CD14-positive monocyte (primary cell): ENCODE data around the gene CHRNB4. TPM values are rescaled to one million over a fixed set of nuclear protein-coding genes. Genes with fewer than 3 reads are reported as not detected.

Experiments
- DNase-seq, 3 donors: peaks; one replicate each; pipeline ENCODE4 v3.0.0-alpha.2; 2011 to 2022
- H2AFZ ChIP-seq: 2 replicates; pipeline ENCODE4 v1.6.0; 2012; ENCODE audit warnings: mild to moderate bottlenecking, low read depth, low read length, inconsistent platforms; ENCODE audit not compliant: insufficient read depth, poor library complexity, severe bottlenecking
- H3K27ac ChIP-seq, 2 donors: 1 replicate in 1 of 2; 2 replicates in 1 of 2; pipeline ENCODE4 v1.5.1; 2012 to 2013; ENCODE audit warnings: low read length in 2 of 2, control low read depth in 1 of 2, inconsistent platforms in 1 of 2, low read depth in 1 of 2, mild to moderate bottlenecking in 1 of 2
- H3K27me3 ChIP-seq, 2 donors: one replicate each; pipeline versions ENCODE4 v1.6.0 to v1.6.1; 2011 to 2013; ENCODE audit warnings: low read length in 2 of 2; ENCODE audit not compliant: control insufficient read depth in 2 of 2, insufficient read depth in 2 of 2
- H3K36me3 ChIP-seq, 2 donors: replicated peaks in 1 of 2; 1 replicate in 1 of 2; 2 replicates in 1 of 2; pipeline versions ENCODE4 v1.5.1 to v1.6.1; 2012 to 2013; ENCODE audit warnings: low read length in 2 of 2, control low read depth in 1 of 2, inconsistent platforms in 1 of 2, mild to moderate bottlenecking in 1 of 2; ENCODE audit not compliant: insufficient read depth in 2 of 2, control insufficient read depth in 1 of 2
- H3K4me1 ChIP-seq, 2 donors: 1 replicate in 1 of 2; 2 replicates in 1 of 2; pipeline versions ENCODE4 v1.5.1 to v1.6.1; 2012 to 2013; ENCODE audit warnings: low read length in 2 of 2, control low read depth in 1 of 2, inconsistent platforms in 1 of 2, mild to moderate bottlenecking in 1 of 2, moderate library complexity in 1 of 2; ENCODE audit not compliant: insufficient read depth in 2 of 2, control insufficient read depth in 1 of 2
- H3K4me2 ChIP-seq: replicated peaks from 2 replicates; pipeline ENCODE3; 2012; ENCODE audit warnings: low read length, moderate library complexity, mild to moderate bottlenecking; ENCODE audit not compliant: poor library complexity, severe bottlenecking; ENCODE audit errors: extremely low read depth
- H3K4me3 ChIP-seq, 3 experiments: fragments of 200-600 bp in 1 of 3; sonication (generic) in 1 of 3; replicated peaks in 1 of 3; 1 replicate in 2 of 3; 2 replicates in 1 of 3; pipeline ENCODE4 v1.5.1; 2011 to 2013; ENCODE audit warnings: low read length in 3 of 3, mild to moderate bottlenecking in 3 of 3, control low read depth in 2 of 3, low read depth in 2 of 3, inconsistent platforms in 1 of 3, moderate library complexity in 1 of 3
- H3K79me2 ChIP-seq: 2 replicates; pipeline ENCODE4 v1.6.0; 2012; ENCODE audit warnings: mild to moderate bottlenecking, control low read depth, inconsistent platforms, low read length, moderate library complexity; ENCODE audit not compliant: insufficient read depth
- H3K9ac ChIP-seq: 2 replicates; pipeline ENCODE4 v1.6.0; 2017; ENCODE audit warnings: low read length, mild to moderate bottlenecking; ENCODE audit not compliant: insufficient read depth, poor library complexity, severe bottlenecking
- H3K9me3 ChIP-seq, 2 donors: replicated peaks in 1 of 2; 1 replicate in 1 of 2; 2 replicates in 1 of 2; pipeline versions ENCODE4 v1.5.1 to v1.6.1; 2012 to 2013; ENCODE audit warnings: low read length in 2 of 2, control low read depth in 1 of 2; ENCODE audit not compliant: control insufficient read depth in 1 of 2, insufficient read depth in 1 of 2
- H4K20me1 ChIP-seq: 2 replicates; pipeline ENCODE4 v1.6.0; 2012; ENCODE audit warnings: mild to moderate bottlenecking, low read length, control low read depth, moderate library complexity; ENCODE audit not compliant: insufficient read depth
- H3K27ac Mint-ChIP-seq, 7 donors: one replicate each; pipeline ENCODE4 v1.8.0; 2020; ENCODE audit warnings: mild to moderate bottlenecking in 7 of 7, mixed read lengths in 7 of 7, moderate library complexity in 6 of 7, inconsistent platforms in 2 of 7
- H3K27me3 Mint-ChIP-seq, 3 donors: one replicate each; pipeline ENCODE4 v1.8.0; 2021 to 2022; ENCODE audit warnings: low read depth in 3 of 3, mild to moderate bottlenecking in 3 of 3, mixed read lengths in 3 of 3, moderate library complexity in 3 of 3, inconsistent platforms in 1 of 3
- H3K36me3 Mint-ChIP-seq, 2 donors: one replicate each; pipeline ENCODE4 v1.8.0; 2020; ENCODE audit warnings: mixed read lengths in 2 of 2, inconsistent platforms in 1 of 2, mild to moderate bottlenecking in 1 of 2
- H3K4me1 Mint-ChIP-seq: one replicate; pipeline ENCODE4 v1.8.0; 2020; ENCODE audit warnings: mild to moderate bottlenecking, mixed read lengths
- H3K4me3 Mint-ChIP-seq, 2 donors: one replicate each; pipeline ENCODE4 v1.8.0; 2020; ENCODE audit warnings: mild to moderate bottlenecking in 2 of 2, mixed read lengths in 2 of 2, moderate library complexity in 1 of 2
- H3K9me3 Mint-ChIP-seq, 7 donors: one replicate each; pipeline ENCODE4 v1.8.0; 2020 to 2022; ENCODE audit warnings: mixed read lengths in 7 of 7, mild to moderate bottlenecking in 6 of 7, moderate library complexity in 6 of 7, inconsistent platforms in 2 of 7
- CTCF ChIP-seq: fragments of 200-600 bp; IDR thresholded peaks from one replicate; pipeline ENCODE4 v1.8.0; 2022; ENCODE audit warnings: antibody characterized with exemption, mild to moderate bottlenecking
- WGBS: methylation state at CpG from one replicate; pipeline ENCODE4 v1.1.5; 2013; ENCODE audit warnings: missing lambda C conversion rate; ENCODE audit not compliant: insufficient coverage; 5-methylcytosine and 5-hydroxymethylcytosine counted together
- intact Hi-C, 2 donors: fragments of 100-400 bp; cut with micrococcal nuclease; formaldehyde crosslinking; loops; one replicate each; pipeline versions ENCODE4 v1.15.0 to v1.15.1; 2023
- polyA plus RNA-seq, 3 donors: library from polyadenylated mRNA; depleted of rRNA in 1 of 3; unstranded in 2 of 3; stranded (reverse) in 1 of 3; fragments of 300-500 nt in 2 of 3; fragments of >200 nt in 1 of 3; fragmentation: Illumina TruSeq in 2 of 3; gene quantifications; 1 replicate in 2 of 3; 2 replicates in 1 of 3; pipeline ENCODE4 v1.2.3, GENCODE V29; 2012 to 2021

Gene CHRNB4
- polyA plus RNA-seq, 3 donors = not detected

GRCh38 chr15:78668987-78669386 is 28.0 kb upstream of the CHRNB4 start:
- Histone ChIP-seq H3K9ac (no peak overlapping the region), H3K4me1 (no peaks in the 10 kb centered on the region), H3K4me3 (no peak overlapping the region), H3K4me2 (no peak overlapping the region), H3K9me3 (peaks cover 0 to 8% of the 10 kb centered on the region in 2 donors), H2AFZ (no peak overlapping the region), H3K27ac (no peak overlapping the region), H3K27me3 (no peaks in the 10 kb centered on the region), H3K36me3 (no peaks in the 10 kb centered on the region), H3K79me2 (no peaks in the 10 kb centered on the region), H4K20me1 (no peaks in the 10 kb centered on the region)
- intact Hi-C loops = no loop called here
- no CpG with 5 or more reads among the region's 2 CpGs for WGBS
- Mint-ChIP-seq H3K27ac (no peak overlapping the region), H3K9me3 (peaks cover 1 to 12% (median 5%) of the 10 kb centered on the region in 7 donors), H3K4me3 (no peak overlapping the region), H3K36me3 (no peaks in the 10 kb centered on the region), H3K27me3 (peaks cover 0 to 8% (median 6%) of the 10 kb centered on the region in 3 donors), H3K4me1 (no peaks in the 10 kb centered on the region)
- no peak for DNase-seq
- no peak for TF ChIP-seq CTCF

GRCh38 chr15:78667578-78668236 is 26.7 kb upstream of the CHRNB4 start:
- intact Hi-C loops = no loop called here

More at GRCh38 chr15:78667578-78668236, 26.7 kb upstream of the CHRNB4 start:
- H2AFZ ChIP-seq = no peak overlapping the region
- Mint-ChIP-seq H3K9me3 (no peaks in the 10 kb centered on the region), H3K27me3 (peaks cover 0 to 8% (median 6%) of the 10 kb centered on the region in 3 donors), H3K27ac (no peak overlapping the region), H3K36me3 (no peaks in the 10 kb centered on the region), H3K4me1 (peaks cover under 1% of the 10 kb centered on the region), H3K4me3 (no peak overlapping the region)
- H3K4me2 ChIP-seq = no peak overlapping the region
- TF ChIP-seq CTCF = no peak
- H3K36me3 ChIP-seq = no peaks in the 10 kb centered on the region
- no peaks in the 10 kb centered on the region for H3K79me2 ChIP-seq
- no peak overlapping the region for H3K4me3 ChIP-seq
- WGBS = 97% methylated on average over 7 of the region's 8 CpGs
- no peak overlapping the region for H3K27ac ChIP-seq
- no peaks in the 10 kb centered on the region for H3K9me3 ChIP-seq
- no peaks in the 10 kb centered on the region for H4K20me1 ChIP-seq
- DNase-seq = no peak
- no peaks in the 10 kb centered on the region for H3K4me1 ChIP-seq
- H3K9ac ChIP-seq = no peak overlapping the region
- H3K27me3 ChIP-seq = no peaks in the 10 kb centered on the region
